Sigmoid colon (tissue), 7 donors: ENCODE data around the gene MAP3K6. TPM values are rescaled to one million over a fixed set of nuclear protein-coding genes. Genes with fewer than 3 reads are reported as not detected.

Experiments used
- DNase-seq: peaks from one replicate; pipeline ENCODE4 v3.0.0-alpha.2; 2019
- H3K27ac ChIP-seq, 4 donors: fragments of 200-600 bp; sonication (generic); one replicate each; pipeline ENCODE4 v1.5.1; 2016 to 2019; ENCODE audit warnings: mild to moderate bottlenecking in 1 of 4
- H3K27me3 ChIP-seq, 3 donors: fragments of 200-600 bp; sonication (generic); one replicate each; pipeline ENCODE4 v1.5.1; 2019; ENCODE audit warnings: mild to moderate bottlenecking in 1 of 3
- H3K36me3 ChIP-seq, 4 donors: fragments of 200-600 bp; sonication (generic); one replicate each; pipeline ENCODE4 v1.5.1; 2016 to 2019
- H3K4me1 ChIP-seq, 4 donors: fragments of 200-600 bp; sonication (generic); one replicate each; pipeline ENCODE4 v1.5.1; 2017 to 2019
- H3K4me3 ChIP-seq, 4 donors: fragments of 200-600 bp; sonication (generic); one replicate each; pipeline ENCODE4 v1.5.1; 2017 to 2019; ENCODE audit warnings: mild to moderate bottlenecking in 2 of 4, moderate library complexity in 1 of 4
- H3K9me3 ChIP-seq, 4 donors: fragments of 200-600 bp in 3 of 4; sonication (generic) in 3 of 4; one replicate each; pipeline versions ENCODE4 v1.5.1 to v1.6.1; 2013 to 2019
- CTCF ChIP-seq, 4 experiments: fragments of 450-650 bp in 3 of 4; fragments of 200-600 bp in 1 of 4; IDR thresholded peaks; one replicate each; pipeline ENCODE4 v1.5.1; 2016 to 2019; ENCODE audit warnings: antibody characterized with exemption in 4 of 4, mild to moderate bottlenecking in 3 of 4, moderate library complexity in 2 of 4
- EP300 ChIP-seq, 4 donors: sonication (generic); formaldehyde crosslinking; IDR thresholded peaks; one replicate each; pipeline ENCODE4 v1.6.1; 2017; ENCODE audit warnings: antibody characterized with exemption in 4 of 4
- POLR2A ChIP-seq, 2 donors: fragments of 450-650 bp; IDR thresholded peaks; one replicate each; pipeline ENCODE4 v1.6.1; 2016; ENCODE audit warnings: antibody characterized with exemption in 2 of 2, mild to moderate bottlenecking in 2 of 2, moderate library complexity in 2 of 2
- POLR2AphosphoS5 ChIP-seq, 4 donors: sonication (generic); formaldehyde crosslinking; IDR thresholded peaks; one replicate each; pipeline ENCODE4 v1.6.1; 2017; ENCODE audit warnings: antibody characterized with exemption in 4 of 4
- WGBS, 2 donors: extraction: QIAGEN DNeasy Blood & Tissue Kit; methylation state at CpG; one replicate each; pipeline ENCODE4 v1.1.7; 2013; 5-methylcytosine and 5-hydroxymethylcytosine counted together
- intact Hi-C: fragments of 100-400 bp; cut with DNase I; formaldehyde crosslinking; loops from one replicate; pipeline ENCODE4 v1.15.1; 2023
- polyA plus RNA-seq, 3 donors: library from polyadenylated mRNA; stranded (reverse); fragments of 200-250 nt; gene quantifications; one replicate each; pipeline ENCODE4 v1.2.3, GENCODE V29; 2013
- total RNA-seq, 4 donors: library from RNA; depleted of rRNA; stranded (reverse); fragments of >200 nt; gene quantifications; one replicate each; pipeline ENCODE4 v1.1.0, GENCODE V29; 2016
- donor health status: healthy with polysubstance abuse.
- donor health status: Bipolar disorder and iron deficiency.
- donor health status: healthy.

Gene MAP3K6
- total and polyA plus RNA-seq, 7 donors = 3.7 to 50.4 (median 21.2) TPM

- Histone ChIP-seq H3K27me3 (no peaks in the 10 kb centered on the region), H3K36me3 (no peaks in the 10 kb centered on the region), H3K9me3 (no peaks in the 10 kb centered on the region), H3K4me3 (no peak overlapping the region), H3K4me1 (peaks cover 0 to 33% (median 20%) of the 10 kb centered on the region in 4 donors), H3K27ac (no peak overlapping the region)
- TF ChIP-seq POLR2AphosphoS5 (IDR thresholded peaks at IDR 0.05) = no peak
- TF ChIP-seq CTCF (IDR thresholded peaks at IDR 0.05) = no peak
- no peak for TF ChIP-seq EP300 (IDR thresholded peaks at IDR 0.05)
- TF ChIP-seq POLR2A (IDR thresholded peaks at IDR 0.05) = no peak
- DNase-seq = no peak
- intact Hi-C loops = loop anchor here (2.0 to 10.0 kb wide), 6 partner anchors 27 to 399 kb away; partner anchors contain the start of genes AHDC1, MAP3K6 and TRNP1
- 92 to 94% methylated on average over 18 of the region's 18 CpGs for WGBS, 2 donors
Observed at GRCh38 chr1:27393641-27394281, 27.0 kb upstream of the MAP3K6 start.

- H3K9me3 ChIP-seq = no peaks in the 10 kb centered on the region
- 30 to 37% methylated on average over 30 of the region's 30 CpGs for WGBS, 2 donors
- no peaks in the 10 kb centered on the region for H3K27me3 ChIP-seq
- TF ChIP-seq POLR2A (IDR thresholded peaks at IDR 0.05) (no peak), POLR2AphosphoS5 (IDR thresholded peaks at IDR 0.05) (no peak), EP300 (IDR thresholded peaks at IDR 0.05) (no peak), CTCF (IDR thresholded peaks at IDR 0.05) (no peak)
- intact Hi-C loops = loop anchor here (2.0 to 10.0 kb wide), 6 partner anchors 26 to 398 kb away; partner anchors contain the start of genes AHDC1, MAP3K6 and TRNP1
- H3K36me3 ChIP-seq = no peaks in the 10 kb centered on the region
- H3K4me3 ChIP-seq = peak overlapping the region; percentile 18 to 53 (median 46)
- H3K27ac ChIP-seq = peak overlapping the region; percentile 25 to 78 (median 58)
- peaks cover 0 to 28% (median 20%) of the 10 kb centered on the region in 4 donors for H3K4me1 ChIP-seq
- DNase-seq = no peak
Observed at GRCh38 chr1:27392778-27393635, 26.2 kb upstream of the MAP3K6 start.

- H3K9me3 ChIP-seq = no peaks in the 10 kb centered on the region
- H3K27ac ChIP-seq = peak within 1 kb of the TSS; percentile 38 to 78 (median 58)
- peaks cover 0 to 28% (median 20%) of the 10 kb centered on the region in 4 donors for H3K4me1 ChIP-seq
- H3K27me3 ChIP-seq = no peaks in the 10 kb centered on the region
- H3K36me3 ChIP-seq = no peaks in the 10 kb centered on the region
- WGBS, 2 donors = 1 to 2% methylated on average over 69 of the region's 69 CpGs
- intact Hi-C loops = loop anchor here (2.0 to 10.0 kb wide), 6 partner anchors 25 to 397 kb away; partner anchors contain the start of genes AHDC1, MAP3K6 and TRNP1
- H3K4me3 ChIP-seq = peak within 1 kb of the TSS; percentile 18 to 53 (median 46)
- peak; percentile 96 for DNase-seq
- peak in 3 of 4 donors; percentile 27 to 74 (median 48) for TF ChIP-seq POLR2AphosphoS5 (IDR thresholded peaks at IDR 0.05)
- no peak for TF ChIP-seq POLR2A (IDR thresholded peaks at IDR 0.05)
- peak; percentile 30 to 53 (median 44) for TF ChIP-seq CTCF (IDR thresholded peaks at IDR 0.05)
- TF ChIP-seq EP300 (IDR thresholded peaks at IDR 0.05) = no peak
Observed at GRCh38 chr1:27392096-27392777, 25.5 kb upstream of the MAP3K6 start, which contains the start of gene GPR3. GPR3 (plus strand) TSS chr1:27392622; CDS start chr1:27393799, 1,177 bp downstream.

GRCh38 chr1:27391511-27392095 is 24.8 kb upstream of the MAP3K6 start:
- intact Hi-C loops = loop anchor here (2.0 to 10.0 kb wide), 6 partner anchors 25 to 397 kb away; partner anchors contain the start of genes AHDC1, MAP3K6 and TRNP1
- peaks cover 0 to 28% (median 20%) of the 10 kb centered on the region in 4 donors for H3K4me1 ChIP-seq
- H3K27ac ChIP-seq = peak overlapping the region; percentile 24 to 78 (median 35)
- TF ChIP-seq POLR2A (IDR thresholded peaks at IDR 0.05) = no peak
- TF ChIP-seq POLR2AphosphoS5 (IDR thresholded peaks at IDR 0.05) = peak in 1 of 4 donors; percentile 60
- H3K9me3 ChIP-seq = no peaks in the 10 kb centered on the region
- H3K36me3 ChIP-seq = no peaks in the 10 kb centered on the region
- 6 to 13% methylated on average over 13 of the region's 13 CpGs for WGBS, 2 donors
- DNase-seq = peak; percentile 88
- H3K27me3 ChIP-seq = no peaks in the 10 kb centered on the region
- peak overlapping the region in 3 of 4 donors; percentile 41 to 53 (median 52) for H3K4me3 ChIP-seq
